Epidermal melanocyte (primary cell): ENCODE measurements around the gene SRP68.

Source experiments
- DNase-seq: peaks from one replicate; pipeline ENCODE4 v3.0.0; 2011; ENCODE audit warnings: low spot score; ENCODE audit not compliant: insufficient read length

The SRP68 gene

GRCh38 chr17:75998327-75998795, 74.0 kb downstream of the SRP68 start:
- DNase-seq: peak; percentile 15

DNA sequence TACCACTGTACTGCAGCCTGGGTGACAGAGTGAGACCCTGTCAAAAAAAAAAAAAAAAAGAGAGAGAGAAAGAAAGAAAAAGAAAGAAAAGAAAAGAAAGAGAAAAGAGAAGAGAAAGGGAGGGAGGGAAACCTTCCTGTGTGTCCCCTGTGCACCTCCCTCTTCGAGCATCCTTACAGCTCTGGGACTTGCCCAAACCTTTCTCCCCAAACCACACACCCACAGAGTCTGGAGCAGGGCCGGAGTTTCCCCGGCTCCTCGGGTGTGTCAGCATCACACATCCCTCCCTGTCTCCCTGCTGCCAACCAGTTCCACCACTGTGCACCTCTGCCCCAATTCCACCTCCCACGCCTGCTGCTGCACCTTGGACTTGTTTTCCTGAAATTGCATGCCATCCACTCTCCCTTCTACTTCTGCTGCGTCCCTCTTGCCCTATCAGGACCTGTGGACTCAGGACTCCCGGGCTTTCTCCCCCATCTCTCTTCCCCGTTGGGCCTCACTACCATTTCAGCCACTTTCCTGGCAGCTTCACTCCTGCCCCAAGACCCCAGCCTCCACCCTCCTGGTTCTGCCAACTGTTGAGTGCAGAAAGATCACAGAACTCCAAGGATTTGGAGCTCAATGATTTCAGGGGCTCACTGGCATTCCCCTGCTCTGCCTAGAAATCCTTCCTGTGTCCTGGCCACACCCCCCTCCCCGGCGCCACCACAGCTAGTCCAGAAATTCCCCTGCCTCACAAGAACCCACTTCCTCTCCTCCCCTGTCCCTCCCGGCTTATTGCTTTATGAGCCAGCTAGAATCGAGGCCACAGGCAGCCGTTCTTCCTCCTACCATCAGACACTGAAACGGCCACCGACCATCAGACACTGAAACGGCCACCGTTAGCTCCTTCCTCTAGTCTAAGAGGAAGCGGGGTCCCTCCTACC, 75.4 kb downstream of the SRP68 start:
- DNase-seq: peak; percentile 67

DNA sequence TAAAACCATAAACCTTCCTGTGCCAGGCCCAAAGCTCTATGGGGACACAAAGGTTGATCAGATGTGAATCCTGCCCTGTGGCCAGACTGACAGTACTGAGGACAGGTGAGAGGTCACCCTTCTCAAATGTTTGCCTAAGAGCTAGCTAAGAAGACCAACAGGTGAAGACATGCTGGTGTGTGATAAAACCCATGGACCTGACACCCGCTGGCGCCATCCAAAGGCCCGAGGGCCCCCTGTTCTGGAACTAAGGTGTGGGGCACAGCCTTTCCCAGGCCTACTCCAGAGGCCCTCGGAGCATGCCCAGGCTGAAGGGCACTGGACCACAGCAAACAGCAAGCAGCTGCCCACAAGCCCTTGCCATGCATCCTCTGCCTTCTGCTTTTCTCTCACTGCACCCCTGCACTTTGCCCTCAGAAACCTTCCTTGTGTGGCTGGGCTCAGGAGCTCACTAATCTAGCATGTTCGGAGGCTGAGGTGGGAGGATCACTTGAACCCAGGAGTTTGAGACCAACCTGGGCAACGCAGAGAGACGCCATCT, 76.9 kb downstream of the SRP68 start:
- DNase-seq: no peak

DNA sequence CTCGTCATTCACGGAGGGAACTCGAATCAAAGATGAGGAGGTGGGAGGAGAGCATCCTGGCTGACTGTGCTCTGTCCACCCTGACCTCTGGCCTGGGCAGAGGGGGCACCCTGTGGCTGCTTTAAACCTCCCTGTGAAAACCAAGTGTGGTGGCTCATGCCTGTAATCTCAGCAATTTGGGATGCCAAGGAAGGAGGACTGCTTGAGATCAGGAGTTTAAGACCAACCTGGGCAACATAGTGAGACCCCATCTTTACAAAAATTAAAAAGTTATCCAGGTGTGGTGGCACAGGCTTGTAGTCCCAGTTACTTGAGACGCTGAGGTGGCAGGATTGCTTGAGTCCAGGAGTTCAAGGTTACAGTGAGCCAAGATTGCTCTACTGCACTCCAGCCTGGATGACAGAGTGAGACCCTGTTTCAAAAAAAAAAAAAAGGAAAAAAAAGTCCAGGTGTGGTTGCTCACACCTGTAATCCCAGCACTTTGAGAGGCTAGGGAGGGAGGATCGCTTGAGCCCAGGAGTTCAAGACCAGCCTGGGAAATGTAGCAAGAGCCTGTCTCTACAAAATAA, 77.4 kb downstream of the SRP68 start:
- no peak for DNase-seq

GRCh38 chr17:75991396-75991795, 80.9 kb downstream of the SRP68 start:
- DNase-seq: no peak
